HepG2 (cell line): Measurements from ENCODE around the gene KCNK7. TPM values are rescaled to one million over a fixed set of nuclear protein-coding genes. Genes with fewer than 3 reads are reported as not detected.

Source experiments
- AHR ChIP-seq: IDR thresholded peaks from 2 replicates; pipeline ENCODE4 v1.6.1; 2018; ENCODE audit warnings: missing genetic modification reagents, missing compliant biosample characterization
- ATF7 ChIP-seq, 2 experiments: fragments of 450-650 bp in 1 of 2; sonication (generic) in 1 of 2; formaldehyde crosslinking in 1 of 2; IDR thresholded peaks; 2 replicates each; pipeline versions ENCODE4 v1.4.0 to v1.6.1; 2016 to 2020; ENCODE audit warnings: antibody characterized with exemption in 1 of 2, mild to moderate bottlenecking in 1 of 2, missing genetic modification reagents in 1 of 2
- ELF3 ChIP-seq: IDR thresholded peaks from 2 replicates; pipeline ENCODE4 v1.6.1; 2016; ENCODE audit warnings: missing genetic modification reagents, missing compliant biosample characterization
- KLF11 ChIP-seq: IDR thresholded peaks from 2 replicates; pipeline ENCODE4 v1.6.1; 2016; ENCODE audit warnings: missing compliant biosample characterization
- MIER3 ChIP-seq: IDR thresholded peaks from 2 replicates; pipeline ENCODE4 v1.6.1; 2016; ENCODE audit warnings: missing compliant biosample characterization, borderline replicate concordance
- NFIC ChIP-seq: IDR thresholded peaks from 2 replicates; pipeline ENCODE4 v1.6.1; 2012; ENCODE audit warnings: mild to moderate bottlenecking, low read length, inconsistent platforms
- RBFOX2 ChIP-seq: fragments of 200-400 bp; formaldehyde crosslinking; IDR thresholded peaks from 2 replicates; pipeline ENCODE4 v1.6.1; 2017; ENCODE audit warnings: low read depth, mild to moderate bottlenecking, low read length
- REL ChIP-seq: sonication (generic); formaldehyde crosslinking; conservative IDR thresholded peaks from 2 replicates; pipeline ENCODE4 v1.8.0; 2022; ENCODE audit warnings: mild to moderate bottlenecking, missing genetic modification reagents, moderate library complexity
- RFX1 ChIP-seq: fragments of 450-650 bp; IDR thresholded peaks from 2 replicates; pipeline ENCODE4 v1.6.1; 2017
- SNAPC5 ChIP-seq: sonication (generic); formaldehyde crosslinking; IDR thresholded peaks from 2 replicates; pipeline ENCODE4 v1.8.1; 2023; ENCODE audit warnings: mild to moderate bottlenecking, missing genetic modification reagents, borderline replicate concordance
- SOX6 ChIP-seq, 2 experiments: fragments of 450-650 bp in 1 of 2; sonication (generic) in 1 of 2; formaldehyde crosslinking in 1 of 2; IDR thresholded peaks; 2 replicates each; pipeline versions ENCODE4 v1.4.0 to v1.6.1; 2017 to 2020; ENCODE audit warnings: antibody characterized with exemption in 1 of 2, mild to moderate bottlenecking in 1 of 2, missing genetic modification reagents in 1 of 2
- SP1 ChIP-seq, 2 experiments: fragments of 450-650 bp in 1 of 2; sonication (generic) in 1 of 2; formaldehyde crosslinking in 1 of 2; IDR thresholded peaks; 2 replicates each; pipeline versions ENCODE4 v1.4.0 to v1.6.1; 2016 to 2020; ENCODE audit warnings: missing genetic modification reagents in 1 of 2
- TAF1 ChIP-seq: sonication (generic); formaldehyde crosslinking; IDR thresholded peaks from 2 replicates; pipeline ENCODE4 v1.4.0; 2020; ENCODE audit warnings: missing genetic modification reagents
- XBP1 ChIP-seq: sonication (generic); formaldehyde crosslinking; IDR thresholded peaks from 2 replicates; pipeline ENCODE4 v1.5.0; 2020; ENCODE audit warnings: missing genetic modification reagents
- ZNF710 ChIP-seq: sonication (generic); formaldehyde crosslinking; IDR thresholded peaks from 2 replicates; pipeline ENCODE4 v1.5.0; 2020; ENCODE audit warnings: mild to moderate bottlenecking, missing genetic modification reagents, borderline replicate concordance
- polyA plus RNA-seq, 8 experiments: library from polyadenylated mRNA; depleted of rRNA in 3 of 8; stranded (reverse) in 7 of 8; unstranded in 1 of 8; fragments of >200 nt; fragmentation: Illumina TruSeq in 4 of 8; extraction: Trizol in 4 of 8; gene quantifications; 2 replicates each; pipeline versions ENCODE4 v1.2.1 to v1.2.3, GENCODE V29; 2011 to 2016; ENCODE audit warnings: low read depth in 4 of 8, missing spikeins in 1 of 8, mixed read lengths in 1 of 8; ENCODE audit not compliant: insufficient read depth in 1 of 8
- total RNA-seq, 5 experiments: library from RNA; depleted of rRNA; stranded (reverse); fragments of >200 nt; fragmentation: Illumina TruSeq; extraction: Trizol; gene quantifications; 2 replicates each; pipeline ENCODE4 v1.2.3, GENCODE V29; 2016; ENCODE audit warnings: low read depth in 1 of 5
- TF ChIP-seq, protein P1 (sequence below), 2 experiments: IDR thresholded peaks; 2 replicates each; pipeline ENCODE4 v1.6.1; 2011 to 2012; ENCODE audit warnings: low read length in 2 of 2, borderline replicate concordance in 1 of 2, low read depth in 1 of 2, mild to moderate bottlenecking in 1 of 2, moderate library complexity in 1 of 2
- TF ChIP-seq, protein P2 (sequence below): sonication (generic); formaldehyde crosslinking; IDR thresholded peaks from 2 replicates; pipeline ENCODE4 v1.9.0; 2021; ENCODE audit warnings: missing genetic modification reagents, borderline replicate concordance
- TF ChIP-seq, protein P3 (sequence below): IDR thresholded peaks from 2 replicates; pipeline ENCODE4 v1.6.1; 2016; ENCODE audit warnings: missing compliant biosample characterization, missing genetic modification reagents, borderline replicate concordance

The KCNK7 gene
- total and polyA plus RNA-seq, 2 of the 13 experiments (the other 11 are each of a cell fraction or from before 2014, with no cell fraction given): 0.11 TPM; not detected in 1

GRCh38 chr11:65615950-65616574, 20.5 kb upstream of the KCNK7 start (continued):
- TF ChIP-seq, protein P1, sequence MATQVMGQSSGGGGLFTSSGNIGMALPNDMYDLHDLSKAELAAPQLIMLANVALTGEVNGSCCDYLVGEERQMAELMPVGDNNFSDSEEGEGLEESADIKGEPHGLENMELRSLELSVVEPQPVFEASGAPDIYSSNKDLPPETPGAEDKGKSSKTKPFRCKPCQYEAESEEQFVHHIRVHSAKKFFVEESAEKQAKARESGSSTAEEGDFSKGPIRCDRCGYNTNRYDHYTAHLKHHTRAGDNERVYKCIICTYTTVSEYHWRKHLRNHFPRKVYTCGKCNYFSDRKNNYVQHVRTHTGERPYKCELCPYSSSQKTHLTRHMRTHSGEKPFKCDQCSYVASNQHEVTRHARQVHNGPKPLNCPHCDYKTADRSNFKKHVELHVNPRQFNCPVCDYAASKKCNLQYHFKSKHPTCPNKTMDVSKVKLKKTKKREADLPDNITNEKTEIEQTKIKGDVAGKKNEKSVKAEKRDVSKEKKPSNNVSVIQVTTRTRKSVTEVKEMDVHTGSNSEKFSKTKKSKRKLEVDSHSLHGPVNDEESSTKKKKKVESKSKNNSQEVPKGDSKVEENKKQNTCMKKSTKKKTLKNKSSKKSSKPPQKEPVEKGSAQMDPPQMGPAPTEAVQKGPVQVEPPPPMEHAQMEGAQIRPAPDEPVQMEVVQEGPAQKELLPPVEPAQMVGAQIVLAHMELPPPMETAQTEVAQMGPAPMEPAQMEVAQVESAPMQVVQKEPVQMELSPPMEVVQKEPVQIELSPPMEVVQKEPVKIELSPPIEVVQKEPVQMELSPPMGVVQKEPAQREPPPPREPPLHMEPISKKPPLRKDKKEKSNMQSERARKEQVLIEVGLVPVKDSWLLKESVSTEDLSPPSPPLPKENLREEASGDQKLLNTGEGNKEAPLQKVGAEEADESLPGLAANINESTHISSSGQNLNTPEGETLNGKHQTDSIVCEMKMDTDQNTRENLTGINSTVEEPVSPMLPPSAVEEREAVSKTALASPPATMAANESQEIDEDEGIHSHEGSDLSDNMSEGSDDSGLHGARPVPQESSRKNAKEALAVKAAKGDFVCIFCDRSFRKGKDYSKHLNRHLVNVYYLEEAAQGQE (IDR thresholded peaks at IDR 0.05; ENCODE audit: borderline replicate concordance in 1 of 2, low read depth in 1 of 2, low read length in 2 of 2): no peak
- TF ChIP-seq AHR (no peak), MIER3 (CRISPR knock-in tag) (no peak), ELF3 (CRISPR knock-in tag) (no peak), SNAPC5 (CRISPR knock-in tag) (no peak), RBFOX2 (peak; percentile 81), RFX1 (no peak), NFIC (no peak), ATF7 (IDR thresholded peaks at IDR 0.05) (no peak), ATF7 (CRISPR knock-in tag; IDR thresholded peaks at IDR 0.05) (no peak), SP1 (IDR thresholded peaks at IDR 0.05) (no peak), SP1 (CRISPR knock-in tag; IDR thresholded peaks at IDR 0.05) (no peak), SOX6 (IDR thresholded peaks at IDR 0.05) (no peak), SOX6 (CRISPR knock-in tag; IDR thresholded peaks at IDR 0.05) (no peak), XBP1 (CRISPR knock-in tag) (no peak), REL (CRISPR knock-in tag) (no peak), TAF1 (CRISPR knock-in tag) (peak; percentile 45; the same call in 1 of the 2 replicates), KLF11 (CRISPR knock-in tag) (no peak), ZNF710 (peak; percentile 33; the same call in 1 of the 2 replicates)
- TF ChIP-seq, protein P2, sequence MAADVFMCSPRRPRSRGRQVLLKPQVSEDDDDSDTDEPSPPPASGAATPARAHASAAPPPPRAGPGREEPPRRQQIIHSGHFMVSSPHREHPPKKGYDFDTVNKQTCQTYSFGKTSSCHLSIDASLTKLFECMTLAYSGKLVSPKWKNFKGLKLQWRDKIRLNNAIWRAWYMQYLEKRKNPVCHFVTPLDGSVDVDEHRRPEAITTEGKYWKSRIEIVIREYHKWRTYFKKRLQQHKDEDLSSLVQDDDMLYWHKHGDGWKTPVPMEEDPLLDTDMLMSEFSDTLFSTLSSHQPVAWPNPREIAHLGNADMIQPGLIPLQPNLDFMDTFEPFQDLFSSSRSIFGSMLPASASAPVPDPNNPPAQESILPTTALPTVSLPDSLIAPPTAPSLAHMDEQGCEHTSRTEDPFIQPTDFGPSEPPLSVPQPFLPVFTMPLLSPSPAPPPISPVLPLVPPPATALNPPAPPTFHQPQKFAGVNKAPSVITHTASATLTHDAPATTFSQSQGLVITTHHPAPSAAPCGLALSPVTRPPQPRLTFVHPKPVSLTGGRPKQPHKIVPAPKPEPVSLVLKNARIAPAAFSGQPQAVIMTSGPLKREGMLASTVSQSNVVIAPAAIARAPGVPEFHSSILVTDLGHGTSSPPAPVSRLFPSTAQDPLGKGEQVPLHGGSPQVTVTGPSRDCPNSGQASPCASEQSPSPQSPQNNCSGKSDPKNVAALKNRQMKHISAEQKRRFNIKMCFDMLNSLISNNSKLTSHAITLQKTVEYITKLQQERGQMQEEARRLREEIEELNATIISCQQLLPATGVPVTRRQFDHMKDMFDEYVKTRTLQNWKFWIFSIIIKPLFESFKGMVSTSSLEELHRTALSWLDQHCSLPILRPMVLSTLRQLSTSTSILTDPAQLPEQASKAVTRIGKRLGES (CRISPR knock-in tag): no peak; the same call in 1 of the 2 replicates
- TF ChIP-seq, protein P3, sequence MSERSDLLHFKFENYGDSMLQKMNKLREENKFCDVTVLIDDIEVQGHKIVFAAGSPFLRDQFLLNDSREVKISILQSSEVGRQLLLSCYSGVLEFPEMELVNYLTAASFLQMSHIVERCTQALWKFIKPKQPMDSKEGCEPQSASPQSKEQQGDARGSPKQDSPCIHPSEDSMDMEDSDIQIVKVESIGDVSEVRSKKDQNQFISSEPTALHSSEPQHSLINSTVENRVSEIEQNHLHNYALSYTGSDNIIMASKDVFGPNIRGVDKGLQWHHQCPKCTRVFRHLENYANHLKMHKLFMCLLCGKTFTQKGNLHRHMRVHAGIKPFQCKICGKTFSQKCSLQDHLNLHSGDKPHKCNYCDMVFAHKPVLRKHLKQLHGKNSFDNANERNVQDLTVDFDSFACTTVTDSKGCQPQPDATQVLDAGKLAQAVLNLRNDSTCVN (CRISPR knock-in tag): no peak
